ENCODE data around the gene NKTR. TPM values are rescaled to one million over a fixed set of nuclear protein-coding genes. Genes with fewer than 3 reads are reported as not detected.

Gene NKTR
- total and polyA plus RNA-seq, 2 experiments from 2014 or later: 50.5 to 75.3 TPM

- DNase-seq (ENCODE audit: low read depth in 1 of 2, low spot score in 1 of 2): no peak
- Histone ChIP-seq H3K36me3 (peaks cover 4% of the 10 kb centered on the region), H3K4me3 (no peak overlapping the region), H3K27ac (no peak overlapping the region), H3K27me3 (no peaks in the 10 kb centered on the region), H3K9me3 (ENCODE audit: low read depth) (no peaks in the 10 kb centered on the region), H3K4me1 (ENCODE audit: low read depth) (no peaks in the 10 kb centered on the region)
- TF ChIP-seq CTCF (IDR thresholded peaks at IDR 0.05; ENCODE audit: low read depth, low read length): no peak
These were observed 58.4 kb downstream of the NKTR start for GRCh38 chr3:42658771-42659390.

- Histone ChIP-seq H3K27me3 (no peaks in the 10 kb centered on the region), H3K4me1 (ENCODE audit: low read depth) (no peaks in the 10 kb centered on the region), H3K4me3 (no peak overlapping the region), H3K27ac (no peak overlapping the region), H3K36me3 (peaks cover 4% of the 10 kb centered on the region), H3K9me3 (ENCODE audit: low read depth) (no peaks in the 10 kb centered on the region)
- TF ChIP-seq CTCF (IDR thresholded peaks at IDR 0.05; ENCODE audit: low read depth, low read length): no peak
- no peak for DNase-seq (ENCODE audit: low read depth in 1 of 2, low spot score in 1 of 2)
These were observed 59.1 kb downstream of the NKTR start for GRCh38 chr3:42659451-42660130.

GRCh38 chr3:42660131-42660715 is 59.7 kb downstream of the NKTR start:
- no peak overlapping the region for H3K4me3 ChIP-seq
- no peaks in the 10 kb centered on the region for H3K4me1 ChIP-seq (ENCODE audit: low read depth)
- H3K36me3 ChIP-seq: peaks cover 4% of the 10 kb centered on the region
- DNase-seq (ENCODE audit: low read depth in 1 of 2, low spot score in 1 of 2): no peak
- H3K27me3 ChIP-seq: no peaks in the 10 kb centered on the region
- H3K27ac ChIP-seq: no peak overlapping the region
- H3K9me3 ChIP-seq (ENCODE audit: low read depth): no peaks in the 10 kb centered on the region
- TF ChIP-seq CTCF (IDR thresholded peaks at IDR 0.05; ENCODE audit: low read depth, low read length): no peak

GRCh38 chr3:42660898-42661297 is 60.4 kb downstream of the NKTR start:
- Histone ChIP-seq H3K9me3 (ENCODE audit: low read depth) (no peaks in the 10 kb centered on the region), H3K36me3 (peaks cover 4% of the 10 kb centered on the region), H3K4me1 (ENCODE audit: low read depth) (peaks cover 1% of the 10 kb centered on the region), H3K27ac (no peak overlapping the region), H3K27me3 (no peaks in the 10 kb centered on the region), H3K4me3 (no peak overlapping the region)
- no peak for DNase-seq (ENCODE audit: low read depth in 1 of 2, low spot score in 1 of 2)
- TF ChIP-seq CTCF (IDR thresholded peaks at IDR 0.05; ENCODE audit: low read depth, low read length): no peak

GRCh38 chr3:42661593-42662022 is 61.1 kb downstream of the NKTR start:
- no peak for TF ChIP-seq CTCF (IDR thresholded peaks at IDR 0.05; ENCODE audit: low read depth, low read length)

More at GRCh38 chr3:42661593-42662022, 61.1 kb downstream of the NKTR start:
- Histone ChIP-seq H3K36me3 (peaks cover 4% of the 10 kb centered on the region), H3K4me1 (ENCODE audit: low read depth) (peaks cover 8% of the 10 kb centered on the region), H3K4me3 (no peak overlapping the region), H3K9me3 (ENCODE audit: low read depth) (no peaks in the 10 kb centered on the region), H3K27ac (no peak overlapping the region), H3K27me3 (no peaks in the 10 kb centered on the region)
- DNase-seq (ENCODE audit: low read depth in 1 of 2, low spot score in 1 of 2): no peak

Measured in cardiac muscle cell (in vitro differentiated cells and primary cell).